ENCODE data around the gene GAMT.

- TF ChIP-seq CTCF (IDR thresholded peaks at IDR 0.05) (no peak), POLR2A (IDR thresholded peaks at IDR 0.05) (no peak)
Measured at GRCh38 chr19:1409204-1410005, 8.1 kb upstream of the GAMT start.
